ENCODE measurements around the gene RUVBL2.

DNA sequence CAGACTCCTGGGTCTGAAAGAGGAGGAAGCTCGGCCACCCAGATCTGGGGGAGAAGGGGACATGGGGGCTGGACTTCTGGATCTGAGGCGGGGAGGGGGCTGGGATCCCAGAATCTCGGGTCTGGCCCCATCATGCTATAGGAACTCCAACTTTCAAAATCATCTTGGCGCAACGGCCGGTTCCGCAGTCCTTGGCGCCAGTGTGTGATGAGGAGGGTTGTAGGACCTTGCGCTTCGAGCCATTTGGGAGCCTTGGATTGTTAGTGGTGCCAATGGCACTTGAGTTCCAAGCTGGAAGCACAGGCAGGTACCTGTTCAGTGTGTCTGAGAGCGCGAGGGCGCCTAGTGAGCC lies 324 bp downstream of the RUVBL2 start:
- TF ChIP-seq, protein P1, sequence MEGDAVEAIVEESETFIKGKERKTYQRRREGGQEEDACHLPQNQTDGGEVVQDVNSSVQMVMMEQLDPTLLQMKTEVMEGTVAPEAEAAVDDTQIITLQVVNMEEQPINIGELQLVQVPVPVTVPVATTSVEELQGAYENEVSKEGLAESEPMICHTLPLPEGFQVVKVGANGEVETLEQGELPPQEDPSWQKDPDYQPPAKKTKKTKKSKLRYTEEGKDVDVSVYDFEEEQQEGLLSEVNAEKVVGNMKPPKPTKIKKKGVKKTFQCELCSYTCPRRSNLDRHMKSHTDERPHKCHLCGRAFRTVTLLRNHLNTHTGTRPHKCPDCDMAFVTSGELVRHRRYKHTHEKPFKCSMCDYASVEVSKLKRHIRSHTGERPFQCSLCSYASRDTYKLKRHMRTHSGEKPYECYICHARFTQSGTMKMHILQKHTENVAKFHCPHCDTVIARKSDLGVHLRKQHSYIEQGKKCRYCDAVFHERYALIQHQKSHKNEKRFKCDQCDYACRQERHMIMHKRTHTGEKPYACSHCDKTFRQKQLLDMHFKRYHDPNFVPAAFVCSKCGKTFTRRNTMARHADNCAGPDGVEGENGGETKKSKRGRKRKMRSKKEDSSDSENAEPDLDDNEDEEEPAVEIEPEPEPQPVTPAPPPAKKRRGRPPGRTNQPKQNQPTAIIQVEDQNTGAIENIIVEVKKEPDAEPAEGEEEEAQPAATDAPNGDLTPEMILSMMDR (conservative IDR thresholded peaks at IDR 0.05): no peak
- no peak for TF ChIP-seq ZFX (IDR thresholded peaks at IDR 0.05)

Data from C4-2B (cell line).